CD14-positive monocyte (primary cell): Measurements from ENCODE around the gene TMEM115. TPM values are rescaled to one million over a fixed set of nuclear protein-coding genes. Genes with fewer than 3 reads are reported as not detected.

Source experiments
- DNase-seq, 3 donors: peaks; one replicate each; pipeline ENCODE4 v3.0.0-alpha.2; 2011 to 2022
- H2AFZ ChIP-seq: 2 replicates; pipeline ENCODE4 v1.6.0; 2012; ENCODE audit warnings: mild to moderate bottlenecking, low read depth, low read length, inconsistent platforms; ENCODE audit not compliant: insufficient read depth, poor library complexity, severe bottlenecking
- H3K27ac ChIP-seq, 2 donors: 1 replicate in 1 of 2; 2 replicates in 1 of 2; pipeline ENCODE4 v1.5.1; 2012 to 2013; ENCODE audit warnings: low read length in 2 of 2, control low read depth in 1 of 2, inconsistent platforms in 1 of 2, low read depth in 1 of 2, mild to moderate bottlenecking in 1 of 2
- H3K27me3 ChIP-seq, 2 donors: one replicate each; pipeline versions ENCODE4 v1.6.0 to v1.6.1; 2011 to 2013; ENCODE audit warnings: low read length in 2 of 2; ENCODE audit not compliant: control insufficient read depth in 2 of 2, insufficient read depth in 2 of 2
- H3K36me3 ChIP-seq, 2 donors: replicated peaks in 1 of 2; 1 replicate in 1 of 2; 2 replicates in 1 of 2; pipeline versions ENCODE4 v1.5.1 to v1.6.1; 2012 to 2013; ENCODE audit warnings: low read length in 2 of 2, control low read depth in 1 of 2, inconsistent platforms in 1 of 2, mild to moderate bottlenecking in 1 of 2; ENCODE audit not compliant: insufficient read depth in 2 of 2, control insufficient read depth in 1 of 2
- H3K4me1 ChIP-seq, 2 donors: 1 replicate in 1 of 2; 2 replicates in 1 of 2; pipeline versions ENCODE4 v1.5.1 to v1.6.1; 2012 to 2013; ENCODE audit warnings: low read length in 2 of 2, control low read depth in 1 of 2, inconsistent platforms in 1 of 2, mild to moderate bottlenecking in 1 of 2, moderate library complexity in 1 of 2; ENCODE audit not compliant: insufficient read depth in 2 of 2, control insufficient read depth in 1 of 2
- H3K4me2 ChIP-seq: replicated peaks from 2 replicates; pipeline ENCODE3; 2012; ENCODE audit warnings: low read length, moderate library complexity, mild to moderate bottlenecking; ENCODE audit not compliant: poor library complexity, severe bottlenecking; ENCODE audit errors: extremely low read depth
- H3K4me3 ChIP-seq, 3 experiments: fragments of 200-600 bp in 1 of 3; sonication (generic) in 1 of 3; replicated peaks in 1 of 3; 1 replicate in 2 of 3; 2 replicates in 1 of 3; pipeline ENCODE4 v1.5.1; 2011 to 2013; ENCODE audit warnings: low read length in 3 of 3, mild to moderate bottlenecking in 3 of 3, control low read depth in 2 of 3, low read depth in 2 of 3, inconsistent platforms in 1 of 3, moderate library complexity in 1 of 3
- H3K79me2 ChIP-seq: 2 replicates; pipeline ENCODE4 v1.6.0; 2012; ENCODE audit warnings: mild to moderate bottlenecking, control low read depth, inconsistent platforms, low read length, moderate library complexity; ENCODE audit not compliant: insufficient read depth
- H3K9ac ChIP-seq: 2 replicates; pipeline ENCODE4 v1.6.0; 2017; ENCODE audit warnings: low read length, mild to moderate bottlenecking; ENCODE audit not compliant: insufficient read depth, poor library complexity, severe bottlenecking
- H3K9me3 ChIP-seq, 2 donors: replicated peaks in 1 of 2; 1 replicate in 1 of 2; 2 replicates in 1 of 2; pipeline versions ENCODE4 v1.5.1 to v1.6.1; 2012 to 2013; ENCODE audit warnings: low read length in 2 of 2, control low read depth in 1 of 2; ENCODE audit not compliant: control insufficient read depth in 1 of 2, insufficient read depth in 1 of 2
- H4K20me1 ChIP-seq: 2 replicates; pipeline ENCODE4 v1.6.0; 2012; ENCODE audit warnings: mild to moderate bottlenecking, low read length, control low read depth, moderate library complexity; ENCODE audit not compliant: insufficient read depth
- H3K27ac Mint-ChIP-seq, 7 donors: one replicate each; pipeline ENCODE4 v1.8.0; 2020; ENCODE audit warnings: mild to moderate bottlenecking in 7 of 7, mixed read lengths in 7 of 7, moderate library complexity in 6 of 7, inconsistent platforms in 2 of 7
- H3K27me3 Mint-ChIP-seq, 3 donors: one replicate each; pipeline ENCODE4 v1.8.0; 2021 to 2022; ENCODE audit warnings: low read depth in 3 of 3, mild to moderate bottlenecking in 3 of 3, mixed read lengths in 3 of 3, moderate library complexity in 3 of 3, inconsistent platforms in 1 of 3
- H3K36me3 Mint-ChIP-seq, 2 donors: one replicate each; pipeline ENCODE4 v1.8.0; 2020; ENCODE audit warnings: mixed read lengths in 2 of 2, inconsistent platforms in 1 of 2, mild to moderate bottlenecking in 1 of 2
- H3K4me1 Mint-ChIP-seq: one replicate; pipeline ENCODE4 v1.8.0; 2020; ENCODE audit warnings: mild to moderate bottlenecking, mixed read lengths
- H3K4me3 Mint-ChIP-seq, 2 donors: one replicate each; pipeline ENCODE4 v1.8.0; 2020; ENCODE audit warnings: mild to moderate bottlenecking in 2 of 2, mixed read lengths in 2 of 2, moderate library complexity in 1 of 2
- H3K9me3 Mint-ChIP-seq, 7 donors: one replicate each; pipeline ENCODE4 v1.8.0; 2020 to 2022; ENCODE audit warnings: mixed read lengths in 7 of 7, mild to moderate bottlenecking in 6 of 7, moderate library complexity in 6 of 7, inconsistent platforms in 2 of 7
- CTCF ChIP-seq: fragments of 200-600 bp; IDR thresholded peaks from one replicate; pipeline ENCODE4 v1.8.0; 2022; ENCODE audit warnings: antibody characterized with exemption, mild to moderate bottlenecking
- WGBS: methylation state at CpG from one replicate; pipeline ENCODE4 v1.1.5; 2013; ENCODE audit warnings: missing lambda C conversion rate; ENCODE audit not compliant: insufficient coverage; 5-methylcytosine and 5-hydroxymethylcytosine counted together
- intact Hi-C, 2 donors: fragments of 100-400 bp; cut with micrococcal nuclease; formaldehyde crosslinking; loops; one replicate each; pipeline versions ENCODE4 v1.15.0 to v1.15.1; 2023
- polyA plus RNA-seq, 3 donors: library from polyadenylated mRNA; depleted of rRNA in 1 of 3; unstranded in 2 of 3; stranded (reverse) in 1 of 3; fragments of 300-500 nt in 2 of 3; fragments of >200 nt in 1 of 3; fragmentation: Illumina TruSeq in 2 of 3; gene quantifications; 1 replicate in 2 of 3; 2 replicates in 1 of 3; pipeline ENCODE4 v1.2.3, GENCODE V29; 2012 to 2021

Gene TMEM115
- polyA plus RNA-seq, 3 donors: 14.5 to 36.2 (median 32.9) TPM

DNA sequence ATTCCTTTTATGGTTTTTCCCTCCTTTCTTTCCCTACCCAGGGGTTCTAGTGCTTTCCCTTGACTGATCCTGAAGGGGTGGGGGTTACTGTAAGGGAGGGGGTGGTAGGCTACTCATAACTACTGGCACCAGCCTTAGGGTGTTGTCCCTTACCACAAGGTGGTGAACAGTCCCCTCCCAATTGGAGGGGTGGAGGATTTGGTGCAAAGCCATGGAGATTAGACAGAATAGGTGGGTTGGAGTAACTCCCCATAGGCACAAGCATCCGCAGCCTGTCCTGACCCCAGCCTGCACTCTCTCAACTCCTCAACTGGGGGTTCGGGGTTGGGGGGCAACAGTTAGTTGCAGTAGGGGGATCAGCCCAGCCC lies 34.2 kb downstream of the TMEM115 start:
- Histone ChIP-seq H3K27me3 (no peaks in the 10 kb centered on the region), H4K20me1 (peaks cover 28% of the 10 kb centered on the region), H3K4me3 (no peak overlapping the region), H2AFZ (no peak overlapping the region), H3K36me3 (peaks cover 9 to 15% of the 10 kb centered on the region in 2 donors), H3K4me2 (no peak overlapping the region), H3K4me1 (peaks cover 70 to 85% of the 10 kb centered on the region in 2 donors), H3K79me2 (peaks cover 29% of the 10 kb centered on the region), H3K27ac (peak overlapping the region in 1 of 2 donors; percentile 56), H3K9ac (no peak overlapping the region), H3K9me3 (no peaks in the 10 kb centered on the region)
- intact Hi-C loops: loop anchor here in 1 of 2 donors (2.0 kb wide), 1 partner anchor 32 kb away; the partner anchor contains the start of gene IFRD2
- Mint-ChIP-seq H3K9me3 (no peaks in the 10 kb centered on the region), H3K27me3 (peaks cover 0 to 2% (median 1%) of the 10 kb centered on the region in 3 donors), H3K4me3 (no peak overlapping the region), H3K36me3 (peaks cover 11 to 31% of the 10 kb centered on the region in 2 donors), H3K27ac (peak overlapping the region; percentile 50 to 85 (median 76)), H3K4me1 (peaks cover 67% of the 10 kb centered on the region)
- no peak for TF ChIP-seq CTCF
- WGBS: no CpG with 5 or more reads among the region's 2 CpGs
- no peak for DNase-seq

DNA sequence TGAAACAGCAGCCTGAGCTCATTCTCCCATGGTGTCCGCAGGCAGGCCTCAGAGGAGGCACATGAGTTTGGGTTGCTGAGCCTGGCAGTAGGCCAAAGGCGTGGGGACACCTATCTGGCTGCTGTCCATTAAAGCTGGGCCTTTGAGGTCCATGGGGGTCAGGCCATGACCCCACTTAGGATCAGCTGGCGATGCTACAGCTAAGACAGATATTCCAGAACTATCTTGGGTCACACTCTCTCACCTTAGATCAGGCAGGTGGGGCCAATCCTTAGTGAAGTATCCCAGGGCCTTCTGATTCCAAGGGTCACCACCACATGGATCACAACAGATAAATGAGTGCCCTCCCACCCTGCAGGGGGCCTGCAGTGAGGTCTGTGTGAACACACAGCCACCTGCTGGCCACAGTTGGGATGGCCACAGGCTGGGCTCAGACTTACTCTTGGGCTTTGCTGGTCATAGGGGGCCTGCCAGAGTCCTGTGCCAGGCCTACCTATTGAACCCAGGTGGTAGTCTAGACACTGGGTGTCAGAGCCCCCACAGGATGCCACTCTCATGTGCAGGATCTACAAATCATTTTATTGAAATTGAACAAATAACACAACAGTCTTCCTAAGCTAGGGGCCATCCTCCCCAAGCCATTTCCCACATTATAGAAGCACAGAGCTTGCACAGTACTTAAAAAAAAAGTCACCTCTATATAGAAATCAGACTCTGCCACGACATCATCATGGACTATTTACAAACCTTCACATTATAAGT lies 34.8 kb downstream of the TMEM115 start:
- peak overlapping the region; percentile 77 to 97 for H3K27ac ChIP-seq
- Mint-ChIP-seq H3K9me3 (no peaks in the 10 kb centered on the region), H3K36me3 (peaks cover 7 to 30% of the 10 kb centered on the region in 2 donors), H3K27me3 (peaks cover 0 to 5% (median 2%) of the 10 kb centered on the region in 3 donors), H3K4me3 (no peak overlapping the region), H3K27ac (peak overlapping the region in 6 of 7 donors; percentile 46 to 89 (median 74)), H3K4me1 (peaks cover 72% of the 10 kb centered on the region)
- intact Hi-C loops: loop anchor here in 1 of 2 donors (2.0 kb wide), 1 partner anchor 32 kb away; the partner anchor contains the start of gene IFRD2
- WGBS: 78% methylated on average over 3 of the region's 4 CpGs
- H4K20me1 ChIP-seq: peaks cover 23% of the 10 kb centered on the region
- DNase-seq: peak; percentile 49 to 67 (median 62)
- H3K4me1 ChIP-seq: peaks cover 75 to 90% of the 10 kb centered on the region in 2 donors
- peak; percentile 99 for TF ChIP-seq CTCF
- peak overlapping the region; percentile 87 for H3K4me2 ChIP-seq
- no peak overlapping the region for H2AFZ ChIP-seq
- H3K36me3 ChIP-seq: peaks cover 3 to 14% of the 10 kb centered on the region in 2 donors
- H3K9ac ChIP-seq: no peak overlapping the region
- peak overlapping the region in 1 of 3 experiments; percentile 90 for H3K4me3 ChIP-seq
- H3K79me2 ChIP-seq: peaks cover 34% of the 10 kb centered on the region
- no peaks in the 10 kb centered on the region for H3K27me3 ChIP-seq
- no peaks in the 10 kb centered on the region for H3K9me3 ChIP-seq
